WTC11 (cell line): ENCODE measurements around the gene BICRA.

Experiments used
- ELF4 ChIP-seq: sonication (generic); formaldehyde crosslinking; IDR thresholded peaks from 2 replicates; pipeline ENCODE4 v1.8.1; 2022; ENCODE audit warnings: low read depth, mild to moderate bottlenecking, moderate library complexity, missing genetic modification reagents
- GABPB1 ChIP-seq: sonication (generic); formaldehyde crosslinking; IDR thresholded peaks from 2 replicates; pipeline ENCODE4 v1.8.1; 2023; ENCODE audit warnings: mild to moderate bottlenecking, missing genetic modification reagents
- IRF1 ChIP-seq: sonication (generic); formaldehyde crosslinking; IDR thresholded peaks from 2 replicates; pipeline ENCODE4 v1.8.0; 2023; ENCODE audit warnings: missing genetic modification reagents
- NR1H2 ChIP-seq: sonication (generic); formaldehyde crosslinking; IDR thresholded peaks from 2 replicates; pipeline ENCODE4 v1.9.0; 2021; ENCODE audit warnings: mild to moderate bottlenecking, moderate library complexity, missing genetic modification reagents
- SMAD3 ChIP-seq: sonication (generic); formaldehyde crosslinking; IDR thresholded peaks from 2 replicates; pipeline ENCODE4 v1.8.0; 2022; ENCODE audit warnings: missing genetic modification reagents, mild to moderate bottlenecking, borderline replicate concordance
- SP1 ChIP-seq: sonication (generic); formaldehyde crosslinking; conservative IDR thresholded peaks from 2 replicates; pipeline ENCODE4 v1.8.1; 2022; ENCODE audit warnings: missing genetic modification reagents
- TEAD4 ChIP-seq: sonication (generic); formaldehyde crosslinking; IDR thresholded peaks from 2 replicates; pipeline ENCODE4 v1.8.0; 2022; ENCODE audit warnings: mild to moderate bottlenecking, missing genetic modification reagents
- TF ChIP-seq, protein P1 (sequence below): sonication (generic); formaldehyde crosslinking; conservative IDR thresholded peaks from 2 replicates; pipeline ENCODE4 v1.8.1; 2022; ENCODE audit warnings: mild to moderate bottlenecking, missing genetic modification reagents
- TF ChIP-seq, protein P2 (sequence below): fragments of 200-600 bp; IDR thresholded peaks from 2 replicates; pipeline ENCODE4 v1.8.0; 2022; ENCODE audit warnings: antibody characterized with exemption

GRCh38 chr19:47741544-47742140, 132.7 kb downstream of the BICRA start:
- TF ChIP-seq, protein P1, sequence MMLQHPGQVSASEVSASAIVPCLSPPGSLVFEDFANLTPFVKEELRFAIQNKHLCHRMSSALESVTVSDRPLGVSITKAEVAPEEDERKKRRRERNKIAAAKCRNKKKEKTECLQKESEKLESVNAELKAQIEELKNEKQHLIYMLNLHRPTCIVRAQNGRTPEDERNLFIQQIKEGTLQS = no peak
- TF ChIP-seq, protein P2, sequence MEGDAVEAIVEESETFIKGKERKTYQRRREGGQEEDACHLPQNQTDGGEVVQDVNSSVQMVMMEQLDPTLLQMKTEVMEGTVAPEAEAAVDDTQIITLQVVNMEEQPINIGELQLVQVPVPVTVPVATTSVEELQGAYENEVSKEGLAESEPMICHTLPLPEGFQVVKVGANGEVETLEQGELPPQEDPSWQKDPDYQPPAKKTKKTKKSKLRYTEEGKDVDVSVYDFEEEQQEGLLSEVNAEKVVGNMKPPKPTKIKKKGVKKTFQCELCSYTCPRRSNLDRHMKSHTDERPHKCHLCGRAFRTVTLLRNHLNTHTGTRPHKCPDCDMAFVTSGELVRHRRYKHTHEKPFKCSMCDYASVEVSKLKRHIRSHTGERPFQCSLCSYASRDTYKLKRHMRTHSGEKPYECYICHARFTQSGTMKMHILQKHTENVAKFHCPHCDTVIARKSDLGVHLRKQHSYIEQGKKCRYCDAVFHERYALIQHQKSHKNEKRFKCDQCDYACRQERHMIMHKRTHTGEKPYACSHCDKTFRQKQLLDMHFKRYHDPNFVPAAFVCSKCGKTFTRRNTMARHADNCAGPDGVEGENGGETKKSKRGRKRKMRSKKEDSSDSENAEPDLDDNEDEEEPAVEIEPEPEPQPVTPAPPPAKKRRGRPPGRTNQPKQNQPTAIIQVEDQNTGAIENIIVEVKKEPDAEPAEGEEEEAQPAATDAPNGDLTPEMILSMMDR = no peak
- TF ChIP-seq SP1 (CRISPR knock-in tag) (no peak), NR1H2 (CRISPR knock-in tag) (no peak), SMAD3 (CRISPR knock-in tag) (no peak), TEAD4 (CRISPR knock-in tag) (no peak), IRF1 (CRISPR knock-in tag) (no peak), GABPB1 (CRISPR knock-in tag) (no peak), ELF4 (no peak)
